Natural killer cell (primary cell): ENCODE results near the gene APOBEC4. TPM values are rescaled to one million over a fixed set of nuclear protein-coding genes. Genes with fewer than 3 reads are reported as not detected.

Experiments used
- total RNA-seq, 4 donors: library from RNA; stranded (reverse); fragments of 120-200 nt in 1 of 4; gene quantifications; one replicate each; pipeline versions ENCODE4 v1.2.3 to v1.2.4, GENCODE V29; 2013 to 2022

The APOBEC4 gene
- total RNA-seq, 3 donors from 2014 or later (not counting 1 experiment from before 2014, with no cell fraction given): not detected

Other genes with a start within 250 kb of the APOBEC4 start
- gene NMNAT2, start 234.9 kb downstream of the APOBEC4 start, total RNA-seq: not detected
- 10 to 100 TPM; 56.5 to 78.5 (median 75.6) TPM for gene SMG7, start 180.8 kb downstream of the APOBEC4 start, total RNA-seq
- 10 to 100 TPM; 10.4 to 21.7 (median 14.8) TPM for gene NCF2, start 62.9 kb downstream of the APOBEC4 start, total RNA-seq
- gene ARPC5, start 17.5 kb downstream of the APOBEC4 start, total RNA-seq: 100 to 1,000 TPM; 103 to 120 (median 113) TPM
- gene RGL1, start 151.8 kb upstream of the APOBEC4 start, total RNA-seq: under 1 TPM; 0.16 to 0.52 (median 0.40) TPM